Measurements from ENCODE around the gene KCNG2. TPM values are rescaled to one million over a fixed set of nuclear protein-coding genes. Genes with fewer than 3 reads are reported as not detected.
A peak's percentile ranks its signal among the peaks of the same experiment; 100 is the strongest.

KCNG2 gene
- total and polyA plus RNA-seq, 2 of the 13 experiments (the other 11 are each of a cell fraction or from before 2014, with no cell fraction given), result not detected

DNA sequence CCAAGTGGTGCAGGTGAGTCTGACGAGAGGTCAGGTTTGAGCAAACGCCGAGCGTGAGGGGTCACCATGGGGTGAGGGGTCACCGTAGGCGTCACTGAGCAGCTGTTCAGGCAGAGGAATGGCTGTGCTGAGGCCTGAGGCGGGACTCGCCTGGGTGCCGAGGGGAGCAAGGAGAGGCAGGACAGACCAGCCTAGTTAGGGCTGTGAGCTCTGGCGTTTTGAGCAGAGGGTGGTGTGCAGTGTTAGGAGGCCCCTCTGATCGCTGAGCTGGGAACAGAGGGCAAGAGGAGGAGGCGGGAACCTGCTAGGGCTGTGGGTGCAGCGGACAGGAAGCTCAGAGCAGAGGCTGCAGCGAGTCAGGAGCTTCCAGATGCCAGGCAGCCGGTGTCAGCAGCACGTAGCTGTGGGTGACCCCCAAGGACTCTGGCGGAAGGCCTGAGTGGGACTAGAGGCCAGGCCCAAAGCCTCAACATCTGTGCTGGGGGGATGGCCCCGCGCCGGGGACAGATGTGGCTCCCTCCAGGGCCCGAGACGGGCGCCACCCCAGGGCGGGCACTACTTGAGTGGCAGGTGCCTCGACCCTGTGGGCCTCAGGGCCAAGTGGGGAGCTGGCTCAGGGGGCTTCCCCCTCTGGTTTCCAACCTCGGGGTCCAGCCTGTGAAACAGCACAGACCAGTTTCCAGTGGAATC, 55.7 kb downstream of the KCNG2 start (continued):
- TF ChIP-seq, protein P1, sequence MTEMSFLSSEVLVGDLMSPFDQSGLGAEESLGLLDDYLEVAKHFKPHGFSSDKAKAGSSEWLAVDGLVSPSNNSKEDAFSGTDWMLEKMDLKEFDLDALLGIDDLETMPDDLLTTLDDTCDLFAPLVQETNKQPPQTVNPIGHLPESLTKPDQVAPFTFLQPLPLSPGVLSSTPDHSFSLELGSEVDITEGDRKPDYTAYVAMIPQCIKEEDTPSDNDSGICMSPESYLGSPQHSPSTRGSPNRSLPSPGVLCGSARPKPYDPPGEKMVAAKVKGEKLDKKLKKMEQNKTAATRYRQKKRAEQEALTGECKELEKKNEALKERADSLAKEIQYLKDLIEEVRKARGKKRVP (CRISPR knock-in tag; IDR thresholded peaks at IDR 0.05), result no peak
- no peak for TF ChIP-seq ZNF530 (CRISPR knock-in tag; IDR thresholded peaks at IDR 0.05; ENCODE audit: low read depth)
- TF ChIP-seq SIN3A (IDR thresholded peaks at IDR 0.05; ENCODE audit: borderline replicate concordance, low read depth, low read length), result no peak
- TF ChIP-seq, protein P2, sequence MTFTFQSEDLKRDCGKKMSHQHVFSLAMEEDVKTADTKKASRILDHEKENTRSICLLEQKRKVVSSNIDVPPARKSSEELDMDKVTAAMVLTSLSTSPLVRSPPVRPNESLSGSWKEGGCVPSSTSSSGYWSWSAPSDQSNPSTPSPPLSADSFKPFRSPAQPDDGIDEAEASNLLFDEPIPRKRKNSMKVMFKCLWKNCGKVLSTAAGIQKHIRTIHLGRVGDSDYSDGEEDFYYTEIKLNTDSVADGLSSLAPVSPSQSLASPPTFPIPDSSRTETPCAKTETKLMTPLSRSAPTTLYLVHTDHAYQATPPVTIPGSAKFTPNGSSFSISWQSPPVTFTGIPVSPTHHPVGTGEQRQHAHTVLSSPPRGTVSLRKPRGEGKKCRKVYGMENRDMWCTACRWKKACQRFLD (CRISPR knock-in tag; IDR thresholded peaks at IDR 0.05; ENCODE audit: borderline replicate concordance), result peak; percentile 44; the same call in 1 of the 2 replicates

DNA sequence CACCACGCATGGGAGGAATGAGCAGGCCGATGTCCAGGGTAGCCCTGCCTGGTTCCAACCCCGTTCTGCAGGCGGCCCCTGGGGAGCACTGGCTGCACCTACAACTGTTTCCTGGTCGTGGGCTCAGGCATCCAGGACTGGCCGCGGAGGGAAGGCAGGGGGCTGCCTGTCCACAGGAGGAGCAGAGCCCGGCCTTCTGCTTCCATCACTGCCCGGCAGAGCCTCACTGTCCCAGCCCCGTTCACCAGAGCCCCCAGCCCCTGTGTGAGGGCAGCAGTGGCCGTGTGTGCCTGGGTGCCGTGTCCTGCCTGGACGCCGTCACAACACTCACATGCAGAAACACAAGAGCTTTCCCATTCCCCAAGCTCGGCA, 56.2 kb downstream of the KCNG2 start:
- no peaks in the 10 kb centered on the region for H3K9me3 ChIP-seq (ENCODE audit: low read length)
- no peak overlapping the region for H2AFZ ChIP-seq (ENCODE audit: low read length)
- peak overlapping the region in 1 of 3 experiments; percentile 44; a peak in 1 of 6 replicates for H3K4me3 ChIP-seq (replicated peaks in 1 of 3; ENCODE audit: insufficient read depth in 1 of 3, low read depth in 2 of 3, low read length in 3 of 3)
- no peaks in the 10 kb centered on the region for H3K79me2 ChIP-seq (ENCODE audit: insufficient read depth, low read length)
- intact Hi-C loops (cut with micrococcal nuclease; ENCODE audit: unreplicated experiment) (no loop called here), in situ Hi-C loops (cut with HindIII; ENCODE audit: extremely low pct_ligation_motif_present, low pct_unique_long_range_greater_than_20kb) (no loop called here)
- BruUV-seq (replicated peaks), result no TSS peak
- POLR2A ChIA-PET, result no interaction called here
- H3K4me2 ChIP-seq (ENCODE audit: low read depth, low read length), result peak overlapping the region; percentile 59
- CTCF ChIA-PET (ENCODE audit: low intra/inter-chr PET ratio, low total read pairs), result no interaction called here
- no peaks in the 10 kb centered on the region for H4K20me1 ChIP-seq (ENCODE audit: insufficient read depth, low read length)
- H3K4me1 ChIP-seq (ENCODE audit: insufficient read depth, low read length), result peaks cover 21% of the 10 kb centered on the region
- ATAC-seq (peak; percentile 69), DNase-seq (ENCODE audit: low spot score) (no peak), FAIRE-seq (no peak)
- WGBS (ENCODE audit: low lambda C conversion rate), result 65% methylated on average over 5 of the region's 15 CpGs
- no peaks in the 10 kb centered on the region for H3K36me3 ChIP-seq (replicated peaks in 1 of 2; ENCODE audit: control insufficient read depth in 1 of 2, insufficient read depth in 2 of 2, low read length in 2 of 2)
- peaks cover 1 to 29% of the 10 kb centered on the region in 2 experiments; a peak in 4 of 5 replicates for H3K27me3 ChIP-seq (ENCODE audit: control insufficient read depth in 1 of 2, insufficient read depth in 2 of 2, low read length in 2 of 2)
- no peak overlapping the region for H3K27ac ChIP-seq (ENCODE audit: extremely low read length, insufficient read depth, low read length)
- H3K9ac ChIP-seq (ENCODE audit: insufficient read depth, low read depth, low read length), result no peak overlapping the region
- TF ChIP-seq NR3C1 (CRISPR knock-in tag; IDR thresholded peaks at IDR 0.05) (no peak), RARG (CRISPR knock-in tag; IDR thresholded peaks at IDR 0.05; ENCODE audit: low read depth) (no peak), GATAD1 (CRISPR knock-in tag; IDR thresholded peaks at IDR 0.05) (no peak), U2AF1 (optimal IDR thresholded peaks at IDR 0.05; ENCODE audit: low read depth, low read length) (no peak), HNRNPL (IDR thresholded peaks at IDR 0.05; ENCODE audit: low read depth, low read length) (0 out of 2 replicates have a peak, but pooled peaks have one; percentile 13), NFYB (CRISPR knock-in tag; IDR thresholded peaks at IDR 0.05) (no peak)
- TF ChIP-seq, protein P3, sequence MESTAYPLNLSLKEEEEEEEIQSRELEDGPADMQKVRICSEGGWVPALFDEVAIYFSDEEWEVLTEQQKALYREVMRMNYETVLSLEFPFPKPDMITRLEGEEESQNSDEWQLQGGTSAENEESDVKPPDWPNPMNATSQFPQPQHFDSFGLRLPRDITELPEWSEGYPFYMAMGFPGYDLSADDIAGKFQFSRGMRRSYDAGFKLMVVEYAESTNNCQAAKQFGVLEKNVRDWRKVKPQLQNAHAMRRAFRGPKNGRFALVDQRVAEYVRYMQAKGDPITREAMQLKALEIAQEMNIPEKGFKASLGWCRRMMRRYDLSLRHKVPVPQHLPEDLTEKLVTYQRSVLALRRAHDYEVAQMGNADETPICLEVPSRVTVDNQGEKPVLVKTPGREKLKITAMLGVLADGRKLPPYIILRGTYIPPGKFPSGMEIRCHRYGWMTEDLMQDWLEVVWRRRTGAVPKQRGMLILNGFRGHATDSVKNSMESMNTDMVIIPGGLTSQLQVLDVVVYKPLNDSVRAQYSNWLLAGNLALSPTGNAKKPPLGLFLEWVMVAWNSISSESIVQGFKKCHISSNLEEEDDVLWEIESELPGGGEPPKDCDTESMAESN (CRISPR knock-in tag; conservative IDR thresholded peaks at IDR 0.05), result no peak
- TF ChIP-seq, protein P4, sequence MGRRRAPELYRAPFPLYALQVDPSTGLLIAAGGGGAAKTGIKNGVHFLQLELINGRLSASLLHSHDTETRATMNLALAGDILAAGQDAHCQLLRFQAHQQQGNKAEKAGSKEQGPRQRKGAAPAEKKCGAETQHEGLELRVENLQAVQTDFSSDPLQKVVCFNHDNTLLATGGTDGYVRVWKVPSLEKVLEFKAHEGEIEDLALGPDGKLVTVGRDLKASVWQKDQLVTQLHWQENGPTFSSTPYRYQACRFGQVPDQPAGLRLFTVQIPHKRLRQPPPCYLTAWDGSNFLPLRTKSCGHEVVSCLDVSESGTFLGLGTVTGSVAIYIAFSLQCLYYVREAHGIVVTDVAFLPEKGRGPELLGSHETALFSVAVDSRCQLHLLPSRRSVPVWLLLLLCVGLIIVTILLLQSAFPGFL (CRISPR knock-in tag; IDR thresholded peaks at IDR 0.05), result no peak
- TF ChIP-seq, protein P5, sequence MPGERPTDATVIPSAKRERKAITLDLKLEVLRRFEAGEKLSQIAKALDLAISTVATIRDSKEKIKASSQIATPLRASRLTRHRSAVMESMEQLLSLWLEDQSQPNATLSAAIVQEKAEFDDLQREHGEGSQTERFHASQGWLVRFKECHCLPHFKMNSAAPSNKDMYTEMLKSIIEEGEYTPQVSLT (CRISPR knock-in tag; IDR thresholded peaks at IDR 0.05; ENCODE audit: borderline replicate concordance, low read depth), result no peak
- TF ChIP-seq, protein P6, sequence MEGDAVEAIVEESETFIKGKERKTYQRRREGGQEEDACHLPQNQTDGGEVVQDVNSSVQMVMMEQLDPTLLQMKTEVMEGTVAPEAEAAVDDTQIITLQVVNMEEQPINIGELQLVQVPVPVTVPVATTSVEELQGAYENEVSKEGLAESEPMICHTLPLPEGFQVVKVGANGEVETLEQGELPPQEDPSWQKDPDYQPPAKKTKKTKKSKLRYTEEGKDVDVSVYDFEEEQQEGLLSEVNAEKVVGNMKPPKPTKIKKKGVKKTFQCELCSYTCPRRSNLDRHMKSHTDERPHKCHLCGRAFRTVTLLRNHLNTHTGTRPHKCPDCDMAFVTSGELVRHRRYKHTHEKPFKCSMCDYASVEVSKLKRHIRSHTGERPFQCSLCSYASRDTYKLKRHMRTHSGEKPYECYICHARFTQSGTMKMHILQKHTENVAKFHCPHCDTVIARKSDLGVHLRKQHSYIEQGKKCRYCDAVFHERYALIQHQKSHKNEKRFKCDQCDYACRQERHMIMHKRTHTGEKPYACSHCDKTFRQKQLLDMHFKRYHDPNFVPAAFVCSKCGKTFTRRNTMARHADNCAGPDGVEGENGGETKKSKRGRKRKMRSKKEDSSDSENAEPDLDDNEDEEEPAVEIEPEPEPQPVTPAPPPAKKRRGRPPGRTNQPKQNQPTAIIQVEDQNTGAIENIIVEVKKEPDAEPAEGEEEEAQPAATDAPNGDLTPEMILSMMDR (CRISPR knock-in tag; IDR thresholded peaks at IDR 0.05), result peak; percentile 55
- TF ChIP-seq, protein P7, sequence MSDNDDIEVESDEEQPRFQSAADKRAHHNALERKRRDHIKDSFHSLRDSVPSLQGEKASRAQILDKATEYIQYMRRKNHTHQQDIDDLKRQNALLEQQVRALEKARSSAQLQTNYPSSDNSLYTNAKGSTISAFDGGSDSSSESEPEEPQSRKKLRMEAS (IDR thresholded peaks at IDR 0.05), result no peak

All from HepG2 (cell line).